Kidney glomerular epithelial cell (primary cell): ENCODE measurements around the gene NFATC2.

Experiments
- DNase-seq: peaks from one replicate; lab custom pipeline; 2025; lab: John Stamatoyannopoulos, UW

The NFATC2 gene

DNA sequence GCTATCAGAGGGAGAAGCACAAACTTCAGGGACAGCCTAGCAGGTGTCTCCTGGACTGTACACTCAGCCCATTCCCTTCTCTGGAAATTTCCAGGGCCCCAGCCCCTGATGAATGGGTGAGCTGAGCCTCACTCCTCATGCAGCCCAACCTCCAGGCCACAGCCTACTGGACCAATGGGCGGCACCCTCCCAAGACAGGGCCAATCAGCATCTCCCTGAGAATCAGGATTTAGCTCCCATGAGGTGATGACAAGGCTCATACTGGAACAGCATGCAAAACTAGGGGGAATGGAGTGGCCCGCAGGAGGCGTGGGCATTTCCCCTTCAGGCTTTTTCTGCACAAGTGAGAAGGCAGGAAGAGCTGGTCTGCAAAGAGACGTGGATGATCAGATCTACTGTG is 29.0 kb downstream of the NFATC2 start:
- no peak for DNase-seq

GRCh38 chr20:51512645-51513044 is 29.9 kb downstream of the NFATC2 start:
- no peak for DNase-seq

DNA sequence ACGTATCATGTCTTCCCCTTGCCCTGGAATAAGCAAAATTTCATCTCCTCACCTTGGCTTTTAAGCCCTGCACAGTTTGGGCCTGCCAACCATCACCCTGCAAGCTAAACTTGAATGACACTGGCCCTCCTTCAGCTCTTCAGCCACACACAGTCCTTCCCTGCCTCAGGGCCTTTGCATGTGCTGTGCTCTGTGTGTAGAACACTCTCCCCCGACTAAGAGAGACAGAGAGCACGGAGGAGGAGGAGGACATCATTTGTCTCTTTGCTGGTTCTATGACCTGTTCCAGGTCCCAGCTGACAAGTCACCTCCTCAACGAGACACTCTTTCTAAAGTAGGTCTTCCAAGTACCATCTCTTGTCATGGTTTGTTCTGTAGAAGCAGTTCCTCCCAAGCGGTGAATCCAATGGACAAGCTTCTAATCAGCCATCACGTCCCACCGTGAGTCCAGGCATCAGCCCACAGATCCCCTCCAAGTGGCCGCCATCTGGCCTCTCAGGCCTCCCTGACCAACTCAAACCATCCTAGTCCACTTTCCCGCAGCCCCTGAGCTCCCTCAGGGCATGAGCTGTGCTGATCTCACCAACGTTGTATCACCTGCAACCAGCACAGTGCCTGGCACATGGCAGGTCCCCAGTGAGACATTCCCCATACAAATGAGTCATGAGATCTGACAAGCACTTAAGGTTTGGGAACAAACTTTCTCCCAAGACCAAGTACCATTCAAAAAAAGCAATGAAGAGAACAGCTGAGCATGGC is 30.5 kb downstream of the NFATC2 start:
- DNase-seq = no peak

DNA sequence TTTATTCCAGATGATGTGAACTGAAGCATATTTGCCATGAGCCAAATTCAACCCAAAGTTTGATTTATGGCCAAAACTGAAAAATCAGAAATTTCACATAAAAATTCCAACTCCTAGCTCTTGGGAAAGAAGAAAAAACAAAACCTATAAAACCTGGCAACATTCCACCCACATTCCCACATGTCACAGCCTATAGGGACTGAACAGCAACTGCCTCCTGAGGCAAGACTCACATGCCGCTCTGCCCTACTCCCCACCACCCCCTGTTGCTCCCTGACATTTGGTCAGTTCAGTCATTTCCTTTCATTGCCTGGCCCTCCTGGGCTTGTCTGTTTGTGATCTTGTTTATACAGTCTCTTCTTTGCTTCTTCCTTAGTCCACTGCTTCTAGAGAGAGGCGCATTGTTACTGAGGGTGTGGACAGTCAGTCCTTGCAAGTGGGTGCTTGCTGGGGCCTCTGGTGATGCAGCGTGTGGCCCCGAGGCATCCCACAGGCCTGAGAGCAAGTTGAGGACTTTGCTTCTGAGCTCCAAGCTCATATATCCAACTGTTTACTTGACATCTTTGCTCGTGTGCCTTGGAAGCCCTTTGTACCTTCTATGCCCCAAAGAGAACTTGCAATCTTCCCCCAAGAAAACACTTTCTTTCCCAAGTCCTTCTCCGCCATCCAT is 31.4 kb downstream of the NFATC2 start:
- DNase-seq = no peak

DNA sequence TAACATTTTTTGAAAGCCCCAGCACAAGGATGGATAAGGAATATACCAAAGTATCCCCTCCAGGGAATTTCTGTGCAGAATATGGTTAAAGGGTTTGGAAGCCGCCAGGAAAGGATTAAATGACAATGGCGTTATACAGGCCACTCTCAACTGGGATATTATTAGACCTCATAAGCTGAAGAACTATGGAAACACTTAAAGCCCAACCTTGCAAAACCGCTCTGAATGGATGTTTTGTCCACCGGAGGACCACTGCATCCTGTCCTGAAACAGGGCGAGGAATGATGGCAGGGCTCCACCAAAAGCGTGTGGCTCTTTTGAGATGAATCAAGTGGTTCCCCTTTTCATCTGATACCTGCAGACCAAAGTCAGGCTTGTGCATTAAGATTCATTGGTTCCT is 32.4 kb downstream of the NFATC2 start:
- no peak for DNase-seq

DNA sequence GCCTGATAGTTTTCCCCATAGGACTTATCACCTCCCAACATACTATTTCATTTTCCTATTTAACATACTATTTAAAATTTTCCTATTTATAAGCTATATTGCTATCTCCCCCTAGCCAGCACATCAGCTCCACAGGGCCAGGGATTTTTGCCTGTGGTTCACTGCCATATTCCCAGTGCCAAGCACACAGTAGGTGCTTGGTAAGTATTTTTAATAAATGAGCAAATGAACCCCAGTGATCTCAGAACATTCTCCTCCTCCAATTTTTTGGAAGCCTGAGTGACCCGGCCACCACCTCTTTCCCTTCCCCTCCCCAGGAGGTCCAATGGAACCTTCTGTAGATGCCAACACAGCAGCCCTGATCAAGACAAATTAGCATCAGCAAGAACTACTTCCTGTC is 33.3 kb downstream of the NFATC2 start:
- DNase-seq = no peak

GRCh38 chr20:51508780-51509179 is 33.7 kb downstream of the NFATC2 start:
- DNase-seq = no peak

DNA sequence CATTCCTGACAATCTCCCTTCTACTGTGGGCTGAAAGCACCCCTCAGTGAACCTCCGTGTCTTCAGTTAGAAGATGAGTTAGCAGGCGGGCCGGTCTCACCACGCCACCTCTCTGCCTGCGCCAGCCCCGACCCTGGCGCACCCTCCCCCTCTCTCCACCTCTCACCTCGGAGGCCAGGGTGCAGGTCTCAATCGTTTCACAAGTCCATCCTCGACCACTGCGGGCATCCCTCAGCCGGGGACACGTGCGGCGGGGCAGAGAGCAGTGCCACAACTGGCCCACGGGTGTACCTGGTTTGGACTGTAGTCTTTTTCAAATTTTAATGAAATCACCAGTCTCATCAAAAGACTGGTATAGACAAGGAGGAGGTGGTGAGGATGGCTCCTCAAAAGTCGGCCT is 34.4 kb downstream of the NFATC2 start:
- no peak for DNase-seq

- DNase-seq = peak; percentile 23
These were observed 35.1 kb downstream of the NFATC2 start for GRCh38 chr20:51507216-51508036.

DNA sequence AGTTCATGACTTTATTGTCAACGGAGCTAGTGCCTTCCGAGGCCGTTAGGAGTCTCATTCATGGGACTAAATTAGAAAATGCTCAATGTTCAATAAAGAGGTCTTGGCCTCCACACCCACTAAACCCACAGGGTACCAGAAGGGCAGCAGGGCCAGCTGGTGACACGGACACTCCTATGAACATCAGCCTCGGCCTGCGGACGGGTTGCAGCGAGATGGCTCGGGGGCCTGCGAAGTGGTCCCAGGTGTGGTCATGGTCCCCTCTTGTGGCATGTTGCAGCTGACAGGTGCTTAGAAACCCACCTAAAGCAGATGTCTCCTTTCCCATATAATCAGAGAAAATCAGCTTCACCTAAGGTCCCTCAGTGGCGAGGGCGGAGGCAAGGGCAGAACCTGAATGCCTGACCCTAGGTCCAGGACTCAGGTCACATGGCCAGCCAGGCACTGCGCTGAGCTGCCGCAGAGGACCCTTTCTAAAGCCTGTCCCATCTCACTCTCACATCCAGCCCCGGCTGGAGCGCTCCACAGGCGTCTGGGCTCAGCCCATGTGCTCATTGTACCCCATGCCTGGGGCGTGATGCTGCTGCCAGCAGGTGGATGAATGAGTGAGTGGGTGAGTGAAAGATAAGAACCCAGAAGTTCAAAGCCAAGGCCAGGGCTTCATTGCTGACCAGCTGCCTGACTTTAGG is 35.8 kb downstream of the NFATC2 start:
- no peak for DNase-seq

DNA sequence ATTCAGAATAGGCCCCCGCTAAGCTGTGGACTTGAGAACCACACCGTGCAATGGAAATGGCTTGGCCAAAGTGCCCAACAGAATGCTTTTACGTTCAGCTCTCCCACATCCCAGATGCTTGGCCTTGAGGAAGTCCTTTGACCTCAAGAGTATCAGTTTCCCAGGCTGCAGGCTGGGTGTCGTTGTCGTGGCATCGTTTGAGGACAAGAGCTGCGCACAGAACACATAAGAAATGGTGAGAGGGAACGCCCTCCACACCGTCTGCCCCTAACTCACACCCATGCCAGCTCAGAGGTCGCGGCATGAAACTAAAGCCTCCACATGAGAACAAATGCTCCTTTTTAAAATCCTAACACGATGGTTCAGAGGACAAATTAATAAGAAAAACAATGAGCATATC is 37.0 kb downstream of the NFATC2 start:
- no peak for DNase-seq

- no peak for DNase-seq
These were observed 39.1 kb downstream of the NFATC2 start for GRCh38 chr20:51503376-51503775.

DNA sequence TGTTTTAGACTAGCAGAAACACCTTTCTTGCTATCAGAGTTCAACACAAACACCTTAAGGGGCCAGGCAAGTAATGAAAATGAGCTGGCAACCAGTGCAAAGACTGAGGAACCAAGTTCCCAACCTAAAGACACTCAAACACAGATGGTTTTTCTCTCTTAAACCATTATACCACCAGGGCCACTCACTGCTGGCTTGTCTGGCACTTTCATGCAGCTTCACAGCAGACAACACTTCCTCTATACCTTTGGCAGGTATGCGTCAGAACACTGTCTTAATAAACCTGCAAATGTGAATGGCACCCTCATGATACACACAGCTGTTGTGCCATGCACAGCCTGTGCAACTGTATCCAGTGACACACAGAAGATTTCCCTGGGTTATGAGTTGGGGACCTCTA is 41.6 kb downstream of the NFATC2 start:
- DNase-seq = no peak

GRCh38 chr20:51500311-51500710 is 42.2 kb downstream of the NFATC2 start:
- peak; percentile 0 for DNase-seq

GRCh38 chr20:51498765-51499540 is 43.6 kb downstream of the NFATC2 start:
- DNase-seq = no peak

DNA sequence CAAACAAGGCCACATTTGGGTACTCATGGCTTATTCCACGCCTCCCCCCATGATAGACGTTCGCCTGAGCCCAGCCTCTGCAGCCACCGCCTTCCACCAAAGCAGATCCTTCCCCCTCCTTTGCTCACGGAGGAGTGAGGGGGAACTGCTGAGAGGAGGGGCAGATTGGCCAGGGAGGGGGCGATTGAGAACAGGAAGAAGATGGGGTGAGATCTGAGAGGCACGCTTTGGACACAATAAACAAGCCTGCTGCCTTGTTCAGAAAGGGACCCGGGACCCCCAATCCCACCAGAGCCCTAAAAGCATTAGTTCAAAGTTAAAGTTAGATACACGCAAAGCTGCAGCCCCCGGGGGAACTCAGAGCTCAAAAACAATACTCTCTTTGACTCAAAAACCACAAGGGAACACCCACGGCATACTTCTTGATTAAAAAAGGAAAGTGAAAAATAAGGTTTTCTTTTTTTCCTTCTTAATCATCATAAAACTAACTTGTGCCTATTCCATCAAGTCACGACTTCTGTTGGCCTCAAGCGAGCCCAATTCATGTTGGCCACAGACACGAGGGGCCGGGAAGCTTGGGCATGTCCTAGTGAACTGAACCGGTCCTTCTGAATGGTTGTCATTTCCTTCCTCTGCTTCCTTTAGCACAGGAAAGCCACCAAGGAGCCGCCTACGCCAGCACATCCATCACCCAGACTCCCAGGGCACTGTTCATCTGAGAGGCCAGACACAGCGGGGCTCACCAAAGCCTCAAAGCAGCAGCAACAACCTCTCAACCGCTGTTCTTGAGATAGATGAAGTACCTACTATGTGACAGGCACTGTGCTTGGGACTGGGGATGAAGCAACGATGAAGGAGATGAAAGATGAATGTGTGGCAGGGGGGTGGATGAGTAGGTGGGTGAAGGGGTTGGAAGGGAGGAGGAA is 44.7 kb downstream of the NFATC2 start:
- no peak for DNase-seq

- no peak for DNase-seq
These were observed 45.6 kb downstream of the NFATC2 start for GRCh38 chr20:51496964-51497363.

DNA sequence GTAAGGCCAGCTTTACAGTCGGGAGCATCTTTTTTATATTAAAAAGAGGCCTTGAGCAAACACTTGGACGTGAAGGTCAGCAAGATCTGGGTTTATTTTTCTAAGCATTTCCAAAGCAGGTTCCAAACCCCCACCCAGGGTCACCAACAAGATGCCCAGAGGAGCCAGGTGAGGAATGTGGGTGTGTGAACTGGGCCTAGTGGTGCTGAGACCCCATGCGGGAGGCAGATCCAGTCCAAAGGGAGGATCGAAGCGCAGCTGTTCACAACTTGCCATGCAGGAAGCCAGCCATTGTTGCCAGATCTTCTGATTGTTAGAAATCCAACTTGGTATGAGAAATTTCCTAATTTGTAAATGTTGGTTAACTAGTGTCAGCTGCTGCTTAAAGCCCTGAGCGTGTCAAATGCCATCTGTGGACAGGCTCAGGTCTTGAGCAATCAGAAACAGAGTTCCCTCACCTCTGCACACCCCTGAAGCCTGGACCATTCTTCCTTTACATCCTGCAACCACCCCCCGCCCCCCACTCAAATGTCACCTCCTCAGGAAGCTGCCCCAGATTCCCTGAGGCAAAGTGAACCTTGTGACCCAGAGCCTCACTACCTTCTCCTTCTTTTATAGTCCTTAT is 46.5 kb downstream of the NFATC2 start:
- no peak for DNase-seq

DNA sequence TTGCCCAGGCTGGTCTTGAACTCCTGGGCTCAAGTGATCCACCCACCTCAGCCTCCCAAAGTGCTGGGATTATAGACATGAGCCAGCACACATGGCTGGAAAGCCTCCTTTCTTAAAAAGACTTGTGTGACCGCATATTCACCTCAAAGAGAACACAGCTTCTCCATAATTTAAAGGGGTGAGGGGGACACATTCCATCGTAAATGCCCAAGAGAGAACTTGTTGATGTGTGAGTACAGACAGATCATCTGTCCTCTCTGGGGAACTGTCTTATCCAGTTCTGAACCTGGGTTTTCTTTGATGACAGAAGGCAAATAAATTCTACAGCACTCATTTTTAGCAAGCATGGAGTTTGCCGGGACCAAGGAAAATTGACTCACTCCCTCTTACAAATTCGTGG is 47.2 kb downstream of the NFATC2 start:
- no peak for DNase-seq
